ENCODE measurements around the gene PCGF5. TPM values are rescaled to one million over a fixed set of nuclear protein-coding genes. Genes with fewer than 3 reads are reported as not detected.
"Not testable (repeated sequence)": the region's sequence is repeated elsewhere in the genome, so short reads cannot be mapped to it uniquely, and the experiment has no call there.

PCGF5 gene
- 10 to 100 TPM; 34.2 to 36.4 TPM for total RNA-seq

DNA sequence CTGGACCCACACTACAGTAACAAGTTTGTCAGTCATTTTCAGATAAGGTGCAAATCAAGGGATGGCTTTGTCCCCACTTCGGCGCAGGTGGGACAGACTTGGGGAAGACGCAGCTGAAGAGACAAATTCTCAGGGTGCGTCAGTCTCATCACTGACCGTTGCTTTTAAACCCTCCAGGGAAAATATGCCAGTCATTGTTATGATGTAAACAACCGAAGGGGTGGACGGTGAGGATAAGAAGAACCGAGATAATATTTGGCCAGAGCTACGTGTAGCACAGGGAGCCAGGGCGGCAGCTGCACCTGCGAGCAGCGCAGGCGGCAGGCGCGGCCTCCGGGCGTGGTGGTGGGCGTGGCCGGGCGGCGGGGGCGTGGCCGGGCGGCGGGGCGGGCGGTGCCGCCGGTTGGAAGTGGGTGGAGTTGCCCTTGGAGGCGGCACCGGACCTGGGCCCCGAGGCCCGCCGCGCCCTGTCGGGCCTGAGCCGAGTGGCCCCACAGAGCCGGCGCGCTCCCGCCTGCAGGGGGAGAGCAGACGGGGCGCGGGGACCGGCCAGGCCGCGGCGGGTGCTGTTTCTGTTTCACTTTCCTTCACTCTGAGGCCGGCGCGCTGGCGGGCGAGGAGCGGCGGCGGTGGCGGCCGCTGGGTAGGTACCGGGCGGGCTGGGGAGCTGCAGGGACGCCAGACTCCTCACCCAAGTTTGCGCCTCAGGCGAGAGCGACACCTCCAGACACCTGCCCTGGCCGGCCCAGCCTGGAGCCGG lies at the start of gene PCGF5:
Gene PCGF5 (plus strand): TSS at position 470 of the 760 bp plus-strand sequence. CDS start 2,209 bp downstream, outside the sequence.
- intact Hi-C loops (cut with micrococcal nuclease) = loop anchor here (1.0 to 5.0 kb wide), 9 partner anchors 19 to 1372 kb away; partner anchors contain the start of genes BTAF1, HECTD2 and KIF11
- Mint-ChIP-seq H3K36me3 (ENCODE audit: low read depth) (peaks cover 12% of the 10 kb centered on the region), H3K27me3 (ENCODE audit: low read depth) (no peaks in the 10 kb centered on the region), H3K4me1 (ENCODE audit: low read depth) (peaks cover 33% of the 10 kb centered on the region), H3K4me3 (peak within 1 kb of the TSS; percentile 80), H3K9me3 (no peaks in the 10 kb centered on the region), H3K27ac (peak within 1 kb of the TSS; percentile 22)
- peak; percentile 89 for DNase-seq
- CTCF ChIA-PET = interaction anchor here (1.7 kb wide), 1 partner anchor 30 kb away, joined by 5 read pairs; no protein-coding TSS in a partner anchor

DNA sequence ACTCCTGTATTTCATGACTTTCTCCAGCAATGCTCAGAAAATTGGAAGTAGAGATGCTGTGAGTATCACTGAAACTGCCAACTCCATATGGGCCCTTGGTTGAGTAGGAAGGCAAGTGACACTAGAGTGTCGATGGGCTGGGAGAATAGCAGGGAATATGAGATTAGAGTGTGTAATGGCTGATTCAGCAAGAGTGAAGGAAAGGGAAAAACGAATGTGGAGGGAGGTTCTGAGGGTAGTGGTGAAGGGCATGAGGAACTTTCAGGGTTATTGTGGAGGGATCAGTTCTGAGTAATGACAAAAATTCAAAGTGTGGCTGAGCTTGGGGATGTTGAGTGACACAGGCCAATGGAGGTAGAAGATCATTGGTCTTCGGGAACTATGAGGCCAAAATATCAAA lies 49.0 kb upstream of the PCGF5 start:
- Mint-ChIP-seq H3K36me3 (ENCODE audit: low read depth) (peaks cover 31% of the 10 kb centered on the region), H3K4me3 (no peak overlapping the region), H3K27me3 (ENCODE audit: low read depth) (no peaks in the 10 kb centered on the region), H3K9me3 (peaks cover 46% of the 10 kb centered on the region), H3K27ac (no peak overlapping the region), H3K4me1 (ENCODE audit: low read depth) (peaks cover 28% of the 10 kb centered on the region)
- CTCF ChIA-PET = interaction anchor here (0.6 kb wide), 1 partner anchor 166 kb away, joined by 5 read pairs; no protein-coding TSS in a partner anchor
- no peak for DNase-seq
- intact Hi-C loops (cut with micrococcal nuclease) = no loop called here

DNA sequence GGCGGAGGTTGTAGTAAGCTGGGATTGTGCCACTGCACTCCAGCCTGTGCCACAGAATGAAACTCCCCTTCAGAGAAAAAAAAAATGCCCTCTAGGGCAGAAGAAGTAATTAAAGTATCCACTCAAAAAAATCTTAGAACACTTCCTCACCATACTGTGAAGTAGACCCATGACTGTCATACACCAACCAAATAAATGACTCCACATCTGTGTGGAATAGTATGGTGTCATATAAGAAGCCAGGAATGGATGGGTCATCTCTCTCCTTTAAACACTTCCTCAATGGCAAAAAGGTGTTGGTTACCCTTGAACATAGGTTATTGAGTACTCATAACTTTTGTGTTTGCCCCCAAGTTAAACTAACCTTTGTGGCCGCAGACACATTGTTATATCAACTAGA lies 48.1 kb upstream of the PCGF5 start:
- DNase-seq = no peak
- CTCF ChIA-PET = interaction anchor here (0.6 to 1.1 kb wide), 3 partner anchors 17 to 166 kb away, joined by 3 to 5 read pairs (median 4); no protein-coding TSS in a partner anchor
- Mint-ChIP-seq H3K36me3 (ENCODE audit: low read depth) (peaks cover 31% of the 10 kb centered on the region), H3K27me3 (ENCODE audit: low read depth) (no peaks in the 10 kb centered on the region), H3K27ac (no peak overlapping the region), H3K9me3 (peaks cover 45% of the 10 kb centered on the region), H3K4me1 (ENCODE audit: low read depth) (peaks cover 28% of the 10 kb centered on the region), H3K4me3 (no peak overlapping the region)
- intact Hi-C loops (cut with micrococcal nuclease) = no loop called here

DNA sequence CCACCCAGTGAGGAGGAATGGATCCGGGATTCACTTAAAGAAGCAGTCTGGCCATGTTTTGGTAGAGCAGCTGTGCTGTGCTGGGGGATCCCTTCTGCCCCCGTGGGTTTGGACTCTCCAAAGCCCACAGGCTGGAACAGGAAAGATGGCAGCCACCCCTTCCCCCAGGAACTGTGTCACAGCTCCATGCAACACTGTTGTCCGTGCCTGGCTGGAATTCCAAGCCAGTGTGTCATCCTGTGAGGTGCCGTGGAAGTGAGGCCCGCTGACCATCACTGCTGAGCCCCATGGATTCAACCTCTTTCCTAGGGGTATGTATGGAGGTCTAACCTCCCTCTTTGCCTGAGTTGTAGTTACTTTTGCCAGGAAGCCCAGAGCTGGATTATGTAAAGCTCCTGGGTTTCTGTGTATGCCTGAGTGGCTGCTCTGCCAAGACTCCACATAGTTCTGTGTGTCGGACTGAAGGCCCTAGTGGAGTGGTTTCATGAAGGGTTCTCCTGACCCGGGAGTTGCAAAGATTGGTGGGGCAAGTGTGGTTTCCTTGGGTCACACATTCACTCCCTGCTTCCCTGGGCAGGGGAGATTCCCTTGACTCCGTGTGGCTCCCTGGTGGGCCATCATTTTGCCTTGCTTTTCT lies 35.1 kb upstream of the PCGF5 start:
- peaks cover 69% of the 10 kb centered on the region for H3K4me1 Mint-ChIP-seq (ENCODE audit: low read depth)
- no peak for DNase-seq

DNA sequence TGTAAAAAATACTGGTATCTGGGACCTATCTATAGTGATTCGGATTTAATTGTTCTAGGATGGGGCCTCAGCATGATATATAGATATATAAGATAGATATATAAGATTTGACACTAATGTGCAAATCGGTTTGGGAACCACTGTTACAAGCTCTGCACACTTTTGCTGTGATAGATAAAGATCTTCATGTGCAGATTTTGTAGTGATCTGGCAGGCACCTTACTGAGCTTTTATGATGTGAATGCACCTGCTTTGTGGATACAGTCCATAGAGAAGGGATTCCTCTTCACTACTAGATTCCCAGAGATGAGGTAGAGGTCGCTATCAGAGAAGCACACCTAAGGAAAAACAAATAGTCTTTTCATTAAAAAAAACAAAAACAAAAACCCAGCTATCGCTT lies 33.3 kb upstream of the PCGF5 start:
- H3K27ac Mint-ChIP-seq = no peak overlapping the region
- no peak for DNase-seq
- H3K4me1 Mint-ChIP-seq (ENCODE audit: low read depth) = peaks cover 65% of the 10 kb centered on the region
- CTCF ChIA-PET = no interaction called here
- intact Hi-C loops (cut with micrococcal nuclease) = no loop called here
- peaks cover 10% of the 10 kb centered on the region for H3K9me3 Mint-ChIP-seq
- H3K4me3 Mint-ChIP-seq = no peak overlapping the region
- H3K27me3 Mint-ChIP-seq (ENCODE audit: low read depth) = no peaks in the 10 kb centered on the region
- H3K36me3 Mint-ChIP-seq (ENCODE audit: low read depth) = peaks cover 13% of the 10 kb centered on the region

More for the DNA sequence above, 35.1 kb upstream of the PCGF5 start:
- Mint-ChIP-seq H3K27me3 (ENCODE audit: low read depth) (no peaks in the 10 kb centered on the region), H3K4me3 (no peak overlapping the region), H3K27ac (no peak overlapping the region), H3K36me3 (ENCODE audit: low read depth) (peaks cover 21% of the 10 kb centered on the region), H3K9me3 (peaks cover 17% of the 10 kb centered on the region)
- CTCF ChIA-PET = interaction anchor here (1.0 kb wide), 1 partner anchor 15 kb away, joined by 3 read pairs; no protein-coding TSS in a partner anchor
- intact Hi-C loops (cut with micrococcal nuclease) = no loop called here

DNA sequence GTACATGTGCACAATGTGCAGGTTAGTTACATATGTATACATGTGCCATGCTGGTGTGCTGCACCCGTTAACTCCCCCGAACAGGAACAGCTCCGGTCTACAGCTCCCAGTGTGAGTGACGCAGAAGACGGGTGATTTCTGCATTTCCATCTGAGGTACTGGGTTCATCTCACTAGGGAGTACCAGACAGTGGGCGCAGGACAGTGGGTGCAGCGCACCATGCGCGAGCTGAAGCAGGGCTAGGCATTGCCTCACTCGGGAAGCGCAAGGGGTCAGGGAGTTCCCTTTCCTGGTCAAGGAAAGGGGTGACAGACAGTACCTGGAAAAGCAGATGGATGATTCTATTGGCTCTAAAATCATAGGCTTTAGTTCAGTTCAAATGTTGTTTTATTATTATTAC lies 32.5 kb upstream of the PCGF5 start:
- H3K9me3 Mint-ChIP-seq, H3K27ac Mint-ChIP-seq: not testable (repeated sequence)
- peaks cover 60% of the 10 kb centered on the region for H3K4me1 Mint-ChIP-seq (ENCODE audit: low read depth)

DNA sequence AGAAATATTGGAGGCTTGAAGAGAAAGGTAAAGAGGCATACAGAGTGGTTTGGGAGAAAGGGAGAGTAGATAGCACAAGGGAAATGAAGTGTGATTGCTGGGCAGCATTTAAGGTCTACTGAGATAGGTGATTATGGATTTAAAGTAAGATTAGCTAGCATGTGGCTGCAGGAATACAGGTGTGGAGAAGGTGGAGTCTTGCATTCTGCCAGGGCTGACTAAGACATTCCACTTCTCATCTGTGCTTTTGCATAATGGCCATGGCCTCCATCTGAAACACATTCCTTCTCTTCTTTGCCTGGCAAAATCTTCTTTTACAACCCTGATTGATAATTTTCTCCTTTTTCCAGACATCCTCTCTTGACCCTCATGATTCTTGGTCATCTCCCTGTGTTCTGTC lies 31.6 kb upstream of the PCGF5 start:
- Mint-ChIP-seq H3K4me3 (no peak overlapping the region), H3K9me3 (peaks cover under 1% of the 10 kb centered on the region), H3K27ac (no peak overlapping the region), H3K36me3 (ENCODE audit: low read depth) (peaks cover 4% of the 10 kb centered on the region), H3K4me1 (ENCODE audit: low read depth) (peaks cover 61% of the 10 kb centered on the region), H3K27me3 (ENCODE audit: low read depth) (no peaks in the 10 kb centered on the region)
- intact Hi-C loops (cut with micrococcal nuclease) = no loop called here
- CTCF ChIA-PET = no interaction called here
- no peak for DNase-seq

More for the DNA sequence above, 32.5 kb upstream of the PCGF5 start:
- H3K36me3 Mint-ChIP-seq (ENCODE audit: low read depth) = peaks cover 11% of the 10 kb centered on the region
- intact Hi-C loops (cut with micrococcal nuclease); DNase-seq; CTCF ChIA-PET; H3K27me3 Mint-ChIP-seq (ENCODE audit: low read depth); H3K4me3 Mint-ChIP-seq: not testable (repeated sequence)

DNA sequence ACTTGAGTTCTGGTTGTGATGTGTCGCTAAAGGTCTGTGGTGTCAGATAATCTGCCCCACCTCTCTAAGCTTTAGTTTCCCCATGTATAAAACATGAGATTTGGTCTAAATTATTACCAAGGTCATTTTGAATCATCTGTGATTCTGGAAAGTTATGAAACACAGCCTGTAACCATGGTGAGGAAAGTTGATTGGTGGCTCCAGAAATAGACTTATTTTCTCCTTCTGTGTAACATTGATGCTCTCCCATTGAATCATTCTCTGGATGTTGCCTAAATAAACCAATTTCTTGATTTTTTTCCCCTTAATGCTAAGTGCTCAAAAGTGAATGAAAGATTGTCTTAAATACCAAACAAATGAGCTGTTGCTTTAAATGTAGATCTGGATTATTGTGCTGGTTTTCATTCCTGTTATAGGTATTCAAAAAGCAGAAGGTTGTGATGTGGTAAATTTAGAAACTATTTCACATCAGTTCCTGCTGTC lies 30.0 kb upstream of the PCGF5 start:
- no peak overlapping the region for H3K4me3 Mint-ChIP-seq
- CTCF ChIA-PET = no interaction called here
- intact Hi-C loops (cut with micrococcal nuclease) = no loop called here

DNA sequence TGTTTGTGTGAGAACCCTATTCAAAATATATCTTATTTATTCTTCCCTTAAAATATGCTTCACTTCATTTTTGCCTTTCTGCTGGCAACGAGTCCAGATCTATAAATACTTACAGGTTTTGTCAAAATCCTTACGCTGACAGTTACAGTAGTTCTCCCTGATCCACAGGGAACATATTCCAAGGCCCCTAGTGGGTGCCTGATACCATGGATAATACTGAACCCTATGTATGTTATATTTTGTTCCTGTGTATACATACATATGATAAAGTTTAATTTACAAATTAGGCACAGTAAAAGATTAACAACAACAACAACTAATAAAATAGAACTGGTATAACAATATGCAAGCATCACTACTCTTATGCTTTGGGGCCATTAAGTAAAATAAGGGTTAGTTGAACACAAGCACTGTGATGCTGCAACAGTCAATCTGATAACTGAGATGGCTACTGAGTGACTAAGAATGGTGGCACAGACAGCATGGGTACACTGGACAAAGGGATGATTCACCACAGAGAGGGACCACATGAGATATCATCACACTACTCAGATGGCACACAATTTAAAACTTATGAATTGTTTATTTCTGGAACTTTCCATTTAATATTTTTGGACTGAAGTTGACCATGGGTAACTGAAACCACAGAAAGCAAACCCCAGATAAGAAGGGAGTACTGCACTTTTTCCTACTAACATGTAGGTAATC lies 29.4 kb upstream of the PCGF5 start:
- DNase-seq = no peak
- no peaks in the 10 kb centered on the region for H3K27me3 Mint-ChIP-seq (ENCODE audit: low read depth)
- intact Hi-C loops (cut with micrococcal nuclease) = no loop called here
- CTCF ChIA-PET = no interaction called here
- H3K36me3 Mint-ChIP-seq (ENCODE audit: low read depth) = no peaks in the 10 kb centered on the region
- H3K4me3 Mint-ChIP-seq = no peak overlapping the region
- peaks cover 57% of the 10 kb centered on the region for H3K4me1 Mint-ChIP-seq (ENCODE audit: low read depth)
- no peaks in the 10 kb centered on the region for H3K9me3 Mint-ChIP-seq
- no peak overlapping the region for H3K27ac Mint-ChIP-seq

More for the DNA sequence above, 30.0 kb upstream of the PCGF5 start:
- no peaks in the 10 kb centered on the region for H3K27me3 Mint-ChIP-seq (ENCODE audit: low read depth)
- H3K9me3 Mint-ChIP-seq = no peaks in the 10 kb centered on the region
- no peak overlapping the region for H3K27ac Mint-ChIP-seq
- DNase-seq = no peak
- peaks cover 60% of the 10 kb centered on the region for H3K4me1 Mint-ChIP-seq (ENCODE audit: low read depth)
- peaks cover 3% of the 10 kb centered on the region for H3K36me3 Mint-ChIP-seq (ENCODE audit: low read depth)

DNA sequence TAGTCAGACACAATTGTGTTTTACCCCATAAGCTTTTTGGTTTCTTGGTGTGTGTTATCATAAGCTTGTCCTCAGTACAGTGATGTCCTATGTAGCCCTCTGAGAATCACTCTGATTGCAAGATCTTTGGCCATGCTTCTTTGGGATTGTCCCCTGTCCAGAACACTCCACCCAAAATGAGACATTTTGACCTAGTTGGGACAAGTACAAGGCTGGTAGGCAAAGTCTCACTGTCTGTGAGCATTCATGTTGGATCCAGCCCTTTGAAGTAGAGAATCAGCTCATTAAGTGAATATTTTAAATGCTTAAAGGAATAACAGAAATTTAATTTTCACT lies 28.9 kb upstream of the PCGF5 start:
- CTCF ChIA-PET = no interaction called here
- Mint-ChIP-seq H3K4me1 (ENCODE audit: low read depth) (peaks cover 58% of the 10 kb centered on the region), H3K9me3 (no peaks in the 10 kb centered on the region), H3K36me3 (ENCODE audit: low read depth) (no peaks in the 10 kb centered on the region), H3K27ac (no peak overlapping the region), H3K27me3 (ENCODE audit: low read depth) (no peaks in the 10 kb centered on the region), H3K4me3 (no peak overlapping the region)
- DNase-seq = no peak
- intact Hi-C loops (cut with micrococcal nuclease) = no loop called here

DNA sequence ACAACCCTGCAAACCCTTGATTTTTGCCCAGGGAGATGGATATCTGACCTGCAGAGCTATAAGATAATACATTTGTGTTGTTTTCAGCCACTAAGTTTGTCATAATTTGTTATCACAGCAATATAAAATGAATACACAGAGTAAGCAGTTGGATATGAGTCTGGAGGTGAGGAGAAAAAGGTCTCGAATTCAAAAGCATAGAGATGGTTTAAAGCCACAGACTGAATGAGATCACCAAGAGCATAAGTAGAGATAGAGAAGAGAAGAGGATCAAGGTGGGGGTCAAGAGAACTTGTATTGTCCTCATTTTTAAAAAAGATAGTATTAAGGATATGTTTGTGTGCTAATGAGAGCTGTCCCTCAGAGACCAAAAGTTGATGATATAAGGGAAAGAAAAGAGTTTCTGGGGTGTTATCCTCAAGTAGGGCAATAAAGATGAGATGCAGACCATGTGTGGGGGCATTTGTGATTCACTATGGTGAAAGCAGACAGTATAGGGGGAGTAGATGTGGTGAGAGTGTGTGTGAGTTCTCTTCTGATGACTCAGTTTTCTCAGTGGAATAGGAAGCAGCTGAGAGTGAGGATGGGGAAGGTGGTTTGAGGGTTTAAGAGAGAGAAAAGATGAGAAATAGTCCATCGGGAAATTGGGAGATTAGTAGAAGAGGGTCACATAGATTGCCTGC lies 25.8 kb upstream of the PCGF5 start:
- intact Hi-C loops (cut with micrococcal nuclease) = no loop called here
- H3K36me3 Mint-ChIP-seq (ENCODE audit: low read depth) = peaks cover 5% of the 10 kb centered on the region
- DNase-seq = peak; percentile 25
- H3K9me3 Mint-ChIP-seq = no peaks in the 10 kb centered on the region
- CTCF ChIA-PET = no interaction called here
- H3K27me3 Mint-ChIP-seq (ENCODE audit: low read depth) = no peaks in the 10 kb centered on the region
- no peak overlapping the region for H3K27ac Mint-ChIP-seq
- peaks cover 70% of the 10 kb centered on the region for H3K4me1 Mint-ChIP-seq (ENCODE audit: low read depth)
- H3K4me3 Mint-ChIP-seq = no peak overlapping the region
